ENCODE measurements around the gene SEMA3G.

The SEMA3G gene

DNA sequence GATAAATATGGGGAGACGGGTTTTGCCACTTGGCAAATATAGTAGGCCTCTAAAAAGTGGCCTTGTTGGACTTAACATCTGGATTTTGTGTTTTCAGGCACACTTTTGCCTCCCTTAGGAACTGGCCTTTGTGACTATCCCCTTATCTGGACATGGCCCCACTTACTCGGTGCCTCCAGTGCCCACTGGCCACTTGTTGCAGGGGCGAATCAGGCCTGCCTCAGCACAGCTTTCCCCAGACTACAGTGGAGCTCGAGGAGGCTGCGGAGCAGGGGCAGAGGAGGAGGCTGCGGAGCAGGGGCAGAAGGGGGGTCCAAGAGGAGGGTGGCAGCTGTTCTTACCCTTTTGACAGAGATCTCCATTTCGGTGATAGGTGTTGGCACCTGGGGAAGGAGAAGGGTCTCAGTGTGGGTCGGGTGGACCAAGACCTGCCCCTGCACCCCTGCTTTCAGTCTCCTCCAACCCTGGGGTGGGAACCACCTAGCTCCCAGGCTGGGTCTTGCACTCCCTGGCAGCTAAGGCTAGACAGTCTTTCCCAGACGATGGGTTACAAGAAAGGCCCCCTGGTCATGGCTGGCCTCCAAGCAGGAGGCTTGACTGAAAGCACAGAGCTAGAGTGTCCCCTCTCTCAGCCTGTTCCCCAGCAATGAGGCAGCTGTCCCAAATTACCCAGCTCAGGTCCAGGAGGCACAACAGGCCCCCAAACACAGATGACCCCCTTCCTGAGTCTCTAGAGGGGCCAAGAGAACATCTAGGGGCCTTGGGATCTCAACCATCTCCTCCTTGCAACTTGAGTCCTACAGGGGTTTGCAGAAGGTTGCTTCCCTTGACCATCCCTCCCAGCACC lies 6.1 kb downstream of the SEMA3G start:
- no peak for DNase-seq (ENCODE audit: low read depth in 2 of 2)

DNA sequence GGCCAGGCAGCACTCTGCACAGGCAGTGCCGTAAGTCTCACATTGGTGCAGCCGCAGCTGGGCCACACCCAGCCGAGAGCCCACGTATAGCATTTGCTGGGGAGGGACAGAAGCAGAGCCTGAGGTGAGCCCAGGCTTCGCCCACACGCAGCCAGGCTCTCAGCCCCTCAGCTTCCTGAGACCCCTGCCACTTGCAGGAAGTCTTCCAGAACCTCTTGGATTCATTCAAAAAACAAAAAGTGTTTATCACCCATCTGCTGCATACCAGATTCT lies 6.9 kb downstream of the SEMA3G start:
- no peak for DNase-seq (ENCODE audit: low read depth in 2 of 2)

DNA sequence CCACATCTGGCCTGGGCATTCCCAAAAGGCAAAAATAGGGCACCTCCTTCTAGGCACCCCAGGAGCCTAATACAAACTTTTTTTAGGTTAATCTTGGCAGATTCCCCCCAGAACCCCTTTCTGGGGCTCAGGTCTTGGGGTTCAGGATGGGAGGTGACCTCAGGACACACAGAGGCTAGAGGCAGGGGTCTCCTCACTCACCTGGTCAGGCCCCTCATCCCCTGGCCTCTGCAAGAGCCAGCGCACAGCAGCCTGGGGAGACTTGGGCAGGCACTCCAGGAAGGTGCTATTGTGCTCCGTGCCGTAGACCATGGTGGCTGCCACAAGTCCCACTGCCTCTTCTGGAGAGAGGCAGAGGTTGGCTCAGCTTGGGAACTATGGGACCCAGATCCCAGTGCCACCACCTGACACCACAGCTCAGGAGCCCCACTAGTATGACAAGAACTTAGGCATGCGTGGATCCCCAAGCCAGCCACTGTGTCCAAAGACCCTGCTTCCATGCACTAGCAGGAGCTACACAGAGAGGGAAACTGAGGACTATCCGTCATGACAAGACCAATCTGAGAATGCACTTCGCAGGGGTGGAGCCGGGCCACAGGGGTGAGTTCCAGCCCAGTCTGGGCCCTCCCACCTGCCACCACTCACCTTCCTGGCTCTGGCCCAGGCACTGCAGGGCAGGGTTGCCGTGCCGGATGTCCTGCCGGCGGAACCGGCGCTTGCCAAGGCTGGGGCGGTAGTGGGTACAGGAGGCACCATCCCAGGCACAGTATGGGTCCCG lies 7.4 kb downstream of the SEMA3G start:
- no peak for DNase-seq (ENCODE audit: low read depth in 2 of 2)

DNA sequence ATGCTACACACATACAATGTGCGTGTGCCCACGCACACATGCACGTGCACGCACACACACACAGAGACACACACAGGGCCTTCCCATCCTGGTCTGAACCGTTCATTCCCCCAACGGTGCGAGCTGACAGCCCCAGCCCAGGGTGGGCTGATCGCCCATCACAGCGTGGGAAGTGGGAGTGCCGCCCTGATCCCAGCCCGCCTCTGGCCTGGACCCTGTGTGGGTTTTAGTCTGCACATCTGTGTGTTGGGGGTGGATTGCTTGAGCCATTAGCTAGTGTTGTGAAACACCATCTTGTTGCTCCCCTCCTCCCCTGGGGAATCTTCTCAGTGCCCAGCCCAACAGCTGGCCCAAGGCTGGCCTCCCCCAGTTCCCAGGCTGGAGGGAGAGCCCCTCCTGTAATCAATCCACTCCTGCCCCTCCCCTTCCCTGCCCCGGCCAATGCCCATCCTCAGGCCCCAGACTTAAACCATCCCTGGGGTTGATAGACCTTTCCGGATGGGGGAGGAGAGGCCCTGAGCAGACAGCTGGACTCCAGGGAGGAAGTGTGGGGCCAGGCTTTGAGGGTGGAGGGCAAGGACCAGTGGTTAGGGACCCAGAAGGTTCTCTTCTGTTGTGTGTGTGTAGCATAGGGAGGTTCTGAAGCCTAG lies 8.3 kb downstream of the SEMA3G start:
- DNase-seq (ENCODE audit: low read depth in 2 of 2), result no peak

DNA sequence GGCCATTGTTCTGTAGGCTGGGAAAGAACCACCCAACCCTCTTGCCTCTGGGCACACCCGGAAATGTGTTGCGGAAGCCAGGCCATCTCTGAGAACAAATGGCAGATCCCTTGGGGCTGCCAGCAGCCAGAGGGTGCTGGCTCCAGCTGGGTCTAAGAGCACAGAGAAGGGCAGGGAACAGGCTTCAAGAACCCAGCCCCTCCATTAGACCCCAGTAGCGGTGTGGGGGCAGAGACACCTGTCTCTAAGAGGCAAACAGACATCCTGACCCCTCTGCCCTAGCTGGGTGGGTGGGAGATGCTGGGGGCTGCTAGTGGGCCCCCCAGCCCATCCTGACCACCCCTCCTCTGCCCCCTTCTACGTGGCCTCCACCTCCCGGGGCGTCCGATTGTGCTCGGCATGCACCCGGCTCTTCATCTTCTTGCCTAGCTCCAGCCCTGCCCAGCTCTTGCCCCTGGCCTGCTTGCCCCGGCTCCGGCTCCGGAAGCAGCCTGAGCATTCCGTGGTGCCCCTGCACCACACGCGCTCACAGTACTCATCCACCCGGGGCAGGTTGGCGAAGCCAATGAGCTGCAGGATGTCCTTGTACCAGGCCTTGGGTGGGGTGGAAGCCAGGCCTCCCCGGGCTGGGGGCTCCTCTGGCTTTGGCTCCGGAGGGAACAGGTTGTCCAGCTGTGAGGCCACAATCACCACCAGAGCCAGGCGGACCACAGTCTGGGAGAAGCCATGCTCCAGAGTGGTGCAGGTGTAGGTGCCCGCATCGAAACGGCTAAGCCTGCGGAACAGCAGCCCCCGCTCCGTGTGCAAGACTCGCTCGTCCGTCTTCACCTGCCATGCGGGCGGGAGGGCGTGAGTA lies 9.4 kb downstream of the SEMA3G start:
- no peak for DNase-seq (ENCODE audit: low read depth in 2 of 2)

DNA sequence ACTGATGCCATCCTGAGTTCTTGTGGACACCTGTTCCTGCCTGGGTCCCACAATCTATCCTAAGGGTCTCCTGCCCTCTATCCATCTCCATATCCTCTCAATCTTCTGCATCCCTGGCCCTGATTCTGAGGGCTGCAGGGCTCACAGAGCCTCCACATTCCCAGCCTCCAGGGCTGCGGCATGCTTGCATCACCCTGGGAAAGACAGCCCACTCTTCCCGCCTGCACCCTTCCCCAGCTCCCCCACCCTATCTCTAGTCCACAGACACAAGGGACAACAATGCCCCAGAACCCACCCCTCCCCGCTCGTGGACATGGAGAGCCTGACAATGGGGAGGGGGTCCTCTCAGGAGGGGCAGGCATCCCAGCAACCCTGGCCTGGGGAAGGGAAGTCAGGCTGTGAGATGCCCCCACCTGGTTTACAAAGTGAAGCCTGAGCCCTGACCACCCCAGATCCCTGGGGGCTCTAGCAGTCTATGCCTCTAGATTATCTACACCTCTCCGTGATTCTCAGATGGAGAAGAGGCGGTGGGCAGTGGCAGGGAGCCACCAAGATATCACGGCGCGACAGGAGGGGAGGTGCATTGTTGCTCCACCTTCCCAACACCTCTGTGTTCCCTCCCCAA lies 10.3 kb downstream of the SEMA3G start:
- no peak for DNase-seq (ENCODE audit: low read depth in 2 of 2)

DNA sequence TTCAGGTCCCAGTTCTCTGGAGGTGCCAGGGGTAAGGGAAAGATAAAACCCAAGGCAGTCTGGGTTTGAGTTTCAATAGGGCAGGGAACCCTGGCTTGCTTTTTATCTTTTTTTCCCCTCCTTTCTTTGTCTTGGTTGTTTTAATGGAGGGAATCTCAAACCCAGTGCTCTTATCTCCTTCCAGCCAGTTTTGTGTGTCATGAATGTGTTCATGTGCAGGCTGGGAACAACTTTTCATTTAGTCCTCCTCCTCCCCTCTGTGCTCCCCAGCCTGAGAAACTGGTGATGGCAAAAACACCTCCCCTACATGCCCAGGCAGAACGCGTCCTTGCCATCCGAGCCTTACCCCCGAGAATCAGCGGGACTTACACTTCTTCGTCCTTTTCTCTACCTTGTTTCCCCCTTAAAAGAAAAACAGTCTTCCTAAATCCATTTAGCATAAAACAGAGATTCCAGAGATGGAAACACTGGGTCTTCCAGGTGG lies 10.9 kb downstream of the SEMA3G start:
- DNase-seq (ENCODE audit: low read depth in 2 of 2), result no peak

DNA sequence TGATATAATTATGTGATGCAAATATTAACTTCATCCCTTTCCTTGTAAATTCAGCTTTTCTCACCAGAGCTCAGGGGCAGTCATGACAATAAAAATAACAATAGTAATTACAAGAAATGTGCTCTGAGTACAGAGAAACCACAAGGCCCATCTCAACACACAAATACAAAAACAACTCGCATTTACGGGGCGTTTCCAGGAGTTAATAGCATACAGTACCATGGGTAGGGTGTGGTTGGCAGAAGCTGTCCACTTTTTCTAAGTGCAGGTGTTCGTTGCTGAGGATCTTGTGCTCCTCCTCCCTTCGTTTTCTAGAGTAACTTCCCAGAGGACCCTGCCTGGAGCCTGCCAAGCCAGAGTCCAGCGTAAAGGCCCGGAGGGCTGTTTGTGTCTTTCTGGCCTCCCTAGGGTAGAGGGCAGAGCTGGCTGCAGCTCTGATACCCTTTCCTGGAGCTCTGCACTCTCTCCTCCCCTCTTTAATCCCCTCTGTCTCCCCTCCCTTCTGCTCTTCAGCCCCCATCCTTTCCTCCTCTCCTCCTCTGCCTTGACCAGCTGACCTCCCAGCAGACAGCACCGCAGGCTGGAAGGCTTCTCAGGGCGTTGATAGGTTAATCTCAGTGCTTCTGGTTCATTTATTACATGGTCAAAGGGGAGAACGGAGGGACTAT lies 11.4 kb downstream of the SEMA3G start:
- no peak for DNase-seq (ENCODE audit: low read depth in 2 of 2)

DNA sequence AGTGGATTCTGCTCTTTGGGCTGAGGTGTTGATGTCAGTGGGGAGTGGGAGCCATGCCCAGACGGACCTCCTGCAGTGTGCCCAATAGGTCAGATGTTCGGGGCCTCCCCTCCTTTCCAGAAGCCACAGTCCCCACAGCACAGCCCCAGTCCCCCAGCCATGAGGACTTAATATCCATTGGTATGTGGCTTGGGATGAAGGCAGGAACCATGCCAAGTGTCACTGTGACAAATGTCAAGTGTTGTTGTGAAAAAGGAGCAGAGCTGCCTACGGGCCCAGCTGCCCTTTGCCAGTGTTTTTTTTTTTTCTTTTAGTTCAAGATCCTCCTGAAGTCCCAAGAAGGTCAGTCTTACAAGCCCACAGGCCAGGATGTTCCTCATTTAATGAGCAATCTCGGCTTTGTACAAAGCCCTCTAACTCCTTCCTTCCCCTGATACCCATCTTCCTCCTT lies 12.2 kb downstream of the SEMA3G start:
- DNase-seq (ENCODE audit: low read depth in 2 of 2), result no peak

DNA sequence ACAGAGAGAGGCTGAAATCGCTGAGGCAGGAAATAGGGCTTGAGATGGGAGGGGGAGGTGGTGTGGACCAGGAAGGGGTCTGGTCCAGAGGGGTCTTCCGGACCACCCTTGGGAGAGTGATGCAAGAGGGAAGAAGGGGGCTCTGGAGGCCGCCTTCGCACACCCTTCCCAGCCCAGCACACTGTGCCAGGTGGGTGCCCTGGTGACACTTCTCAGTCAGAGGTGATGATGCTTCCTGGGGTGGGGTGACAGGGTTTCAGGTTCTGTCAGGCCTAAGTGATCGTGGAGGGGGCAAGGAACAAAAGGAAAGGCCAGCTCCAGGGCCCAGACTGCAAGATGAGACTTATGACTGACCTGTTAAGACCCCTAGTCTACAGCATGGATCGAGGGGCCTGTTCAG lies 12.7 kb downstream of the SEMA3G start:
- DNase-seq (ENCODE audit: low read depth in 2 of 2), result no peak

DNA sequence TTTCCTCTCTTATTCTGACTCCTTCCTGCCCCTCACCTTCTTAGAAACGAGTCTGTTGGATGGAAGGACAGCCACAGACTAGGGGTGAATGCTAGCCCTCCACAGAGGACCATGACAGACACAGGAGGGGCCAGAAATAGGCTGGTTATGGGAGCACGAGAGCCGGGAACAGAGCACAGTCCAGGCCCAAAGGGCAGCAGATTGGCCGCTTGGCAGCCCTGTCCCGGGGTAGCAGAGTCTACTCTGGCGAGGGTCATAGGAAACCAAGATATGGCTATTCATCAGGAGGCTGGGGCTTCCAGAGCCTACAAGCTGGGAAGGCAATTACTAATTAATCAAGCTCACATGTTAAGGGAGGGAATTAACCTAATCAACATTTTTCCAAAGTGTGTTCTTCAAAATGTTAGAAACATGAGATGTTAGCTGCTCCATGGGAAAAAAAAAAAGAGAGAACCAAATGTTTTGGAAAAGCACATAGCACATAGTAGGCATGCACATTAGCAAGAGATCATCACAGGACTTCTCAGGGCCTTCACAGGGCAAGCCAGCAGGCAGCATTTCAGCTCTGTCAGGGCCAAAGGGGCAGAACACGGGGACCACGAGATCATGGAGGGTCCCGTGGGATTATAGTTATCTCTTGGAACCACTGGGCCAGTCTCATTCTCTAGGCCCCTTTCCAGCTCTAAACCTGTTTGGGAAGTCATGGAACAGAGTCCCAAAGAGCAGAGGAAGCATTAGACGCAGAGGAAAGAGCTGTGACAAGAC lies 13.3 kb downstream of the SEMA3G start:
- no peak for DNase-seq (ENCODE audit: low read depth in 2 of 2)

DNA sequence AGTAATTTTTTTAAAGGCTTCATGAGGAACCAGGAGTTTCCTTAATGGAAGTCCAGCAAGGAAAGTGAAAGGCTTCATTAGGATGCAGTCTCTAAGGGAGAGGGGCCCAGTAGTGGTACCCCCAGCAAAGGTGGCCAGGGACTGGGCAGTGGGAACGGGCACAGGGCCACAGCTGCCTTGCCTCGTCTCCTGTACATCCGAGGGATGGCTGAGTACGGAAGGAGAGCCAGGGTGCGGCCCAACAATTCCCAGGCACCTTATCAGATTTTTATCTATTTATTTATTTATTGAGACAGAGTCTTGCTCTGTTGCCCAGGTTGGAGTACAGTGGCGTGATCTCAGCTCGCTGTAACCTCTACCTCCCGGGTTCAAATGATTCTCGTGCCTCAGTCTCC lies 14.5 kb downstream of the SEMA3G start:
- DNase-seq (ENCODE audit: low read depth in 2 of 2), result no peak

DNA sequence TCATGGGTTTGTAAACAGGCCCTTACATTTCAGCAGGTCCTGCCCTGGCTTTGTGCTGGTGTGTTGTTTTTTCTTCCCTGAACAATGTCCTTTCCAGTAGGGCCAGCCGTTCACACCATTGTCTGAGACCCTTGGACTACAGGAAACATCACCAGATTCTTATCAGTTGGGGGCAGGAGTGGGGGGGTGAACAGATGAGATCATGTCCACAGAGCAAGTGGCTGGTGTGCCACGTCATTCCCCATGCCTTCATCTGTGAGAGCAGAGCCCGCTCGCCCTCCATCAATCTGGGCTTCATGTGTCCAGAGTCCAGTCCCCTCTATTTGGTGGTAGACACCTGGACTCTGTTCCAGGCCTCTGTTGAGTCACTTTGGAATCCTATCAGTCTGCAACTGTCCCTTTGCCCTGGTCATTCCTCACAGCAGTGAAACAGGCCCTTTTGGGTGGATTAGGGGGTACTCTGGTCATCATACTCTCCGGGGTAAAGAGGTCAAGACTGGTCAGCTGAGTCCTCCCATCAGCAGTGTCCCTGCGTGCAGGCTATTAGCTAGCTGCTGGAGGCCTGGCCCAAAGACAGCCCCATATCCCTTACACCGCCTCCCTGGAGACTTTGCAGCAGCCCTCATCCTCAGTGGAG lies 15.0 kb downstream of the SEMA3G start:
- no peak for DNase-seq (ENCODE audit: low read depth in 2 of 2)

DNA sequence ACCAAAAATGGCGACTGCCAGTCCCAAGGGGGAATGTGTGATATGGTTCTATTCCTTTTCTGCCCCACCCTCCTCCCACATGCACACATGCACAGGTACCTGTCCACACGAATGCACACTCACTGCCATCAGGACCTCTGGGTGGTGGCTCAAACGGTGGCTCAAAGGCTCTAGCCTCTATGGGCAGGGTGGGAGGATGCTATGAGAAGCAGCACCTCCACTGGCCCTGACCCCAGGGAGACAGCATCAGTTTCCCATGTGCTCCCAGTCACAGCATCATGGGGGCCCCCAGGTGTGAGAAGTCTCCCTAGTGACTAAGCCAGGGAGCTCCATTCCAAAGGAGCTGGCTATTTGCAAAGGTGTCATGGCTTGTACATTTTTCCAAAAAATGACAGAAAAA lies 15.9 kb downstream of the SEMA3G start:
- no peak for DNase-seq (ENCODE audit: low read depth in 2 of 2)

DNA sequence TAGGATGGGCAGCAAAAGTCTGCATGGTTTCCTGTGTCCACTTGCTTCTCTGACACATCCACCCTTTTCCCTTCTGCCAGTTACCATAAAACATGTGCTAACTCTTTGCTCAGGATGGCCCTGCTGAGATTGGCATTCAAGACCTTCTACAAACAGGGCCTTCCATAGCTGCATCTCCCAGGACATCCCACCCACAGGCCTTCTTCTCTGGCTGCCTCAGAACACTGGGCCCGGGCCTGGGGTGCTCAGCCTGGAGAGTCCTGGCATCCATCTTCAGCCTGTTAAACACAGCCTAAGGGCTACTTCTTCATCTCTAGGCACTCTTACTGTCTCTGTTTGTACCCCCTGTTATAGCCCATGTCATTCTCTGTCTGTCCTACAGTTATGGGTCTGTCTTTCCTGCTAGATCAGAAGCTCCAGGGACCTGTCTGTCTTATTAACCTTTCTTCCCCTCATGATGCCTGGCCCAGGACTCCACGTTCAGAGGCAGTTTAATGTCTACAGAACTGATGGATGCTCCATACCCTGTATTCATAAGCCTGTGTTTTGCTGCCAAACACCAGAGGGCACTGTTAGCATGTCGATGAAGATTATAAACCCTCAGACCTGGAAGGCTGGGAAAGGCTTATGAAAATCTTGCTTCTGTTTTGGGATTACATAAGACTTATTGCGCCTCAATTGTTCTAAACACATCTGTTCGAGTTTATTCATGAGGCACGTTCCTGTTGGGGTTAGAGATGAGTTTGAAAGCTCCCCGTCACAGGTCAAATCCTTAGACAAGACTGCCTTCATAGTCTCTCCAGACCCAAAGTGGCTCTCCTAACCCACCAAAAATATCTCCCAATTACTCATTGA lies 16.5 kb downstream of the SEMA3G start:
- DNase-seq (ENCODE audit: low read depth in 2 of 2), result no peak

DNA sequence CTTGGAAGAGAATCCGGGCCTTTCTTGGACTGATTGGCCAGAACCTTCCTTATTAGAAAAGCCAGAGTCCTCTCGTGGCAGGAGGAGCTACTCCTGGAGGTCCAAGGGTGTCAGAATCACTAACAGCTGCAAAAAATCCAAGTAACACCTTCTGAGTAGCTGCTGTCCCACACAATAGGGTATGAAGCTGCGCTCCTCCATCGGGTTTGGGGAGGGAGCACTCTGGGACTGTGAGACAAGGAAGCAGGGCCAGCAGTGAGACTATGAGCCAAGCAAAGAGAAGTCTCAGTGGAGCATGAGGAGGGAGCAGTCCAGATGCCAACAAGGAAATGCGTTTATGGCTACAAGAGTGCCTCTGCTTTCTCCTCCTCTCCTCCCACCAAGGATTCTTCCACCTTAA lies 21.7 kb downstream of the SEMA3G start:
- DNase-seq (ENCODE audit: low read depth in 2 of 2), result no peak

DNA sequence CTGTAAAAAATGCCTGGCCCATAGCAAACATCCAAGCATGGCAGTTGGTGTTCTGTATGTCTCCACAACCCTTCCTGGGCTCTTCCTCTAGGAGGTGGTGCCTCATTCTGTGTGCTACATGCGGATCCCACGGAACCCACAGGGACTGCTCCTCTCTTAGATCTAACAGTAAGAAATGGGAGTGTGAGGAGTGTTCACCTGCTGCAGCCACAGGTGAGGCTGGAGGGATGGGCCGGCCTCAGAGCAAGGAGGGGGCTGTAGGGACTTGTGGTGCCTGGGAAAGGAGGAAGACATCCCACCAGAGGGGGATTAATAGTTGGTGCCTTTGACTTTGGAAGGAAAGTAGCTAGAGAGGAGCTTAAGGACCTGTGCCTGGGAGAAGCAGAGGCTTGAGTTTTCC lies 22.2 kb downstream of the SEMA3G start:
- DNase-seq (ENCODE audit: low read depth in 2 of 2), result no peak

DNA sequence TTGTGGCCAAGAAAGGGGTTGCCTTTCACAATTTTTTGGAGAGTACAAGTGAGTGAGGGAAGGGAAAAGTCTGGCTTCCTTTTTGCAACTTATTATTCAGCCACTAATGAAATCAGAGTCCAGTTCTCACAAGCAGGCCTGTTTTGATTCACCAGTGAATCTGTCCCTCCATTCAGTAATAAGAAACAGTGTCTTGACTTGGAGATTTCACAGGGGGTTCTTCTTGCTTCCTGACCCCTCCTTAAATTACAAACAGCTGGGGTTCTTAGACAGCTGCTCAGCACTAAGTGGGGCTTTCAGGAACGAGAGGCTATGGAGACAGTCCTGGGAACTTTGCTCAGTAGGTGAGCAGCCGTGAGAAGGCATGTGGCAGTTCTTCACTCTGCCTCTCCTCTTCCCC lies 24.5 kb downstream of the SEMA3G start:
- no peak for DNase-seq (ENCODE audit: low read depth in 2 of 2)

DNA sequence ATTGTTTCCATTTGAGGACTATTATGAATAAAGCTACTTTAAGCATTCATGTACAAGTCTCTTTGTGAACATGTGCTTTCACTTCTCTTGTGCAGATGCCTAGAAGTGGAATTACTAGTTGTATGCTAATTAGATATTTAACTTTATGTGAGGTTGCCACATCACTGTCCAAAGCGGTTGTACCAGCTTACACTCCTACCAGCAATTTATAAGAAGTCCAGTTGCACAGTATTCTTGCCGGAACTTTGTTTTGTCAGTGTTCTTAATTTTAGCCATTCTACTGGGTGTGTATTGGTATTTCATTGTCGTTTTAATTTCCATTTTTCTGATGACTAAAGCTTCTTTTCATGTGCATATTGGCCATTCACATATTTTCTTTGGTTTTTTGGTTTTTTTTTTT lies 29.1 kb downstream of the SEMA3G start:
- DNase-seq (ENCODE audit: low read depth in 2 of 2), result no peak
